Heart left ventricle (tissue), 16 donors: ENCODE measurements around the gene METTL24. TPM values are rescaled to one million over a fixed set of nuclear protein-coding genes. Genes with fewer than 3 reads are reported as not detected.

Experiments used
- ATAC-seq, 4 donors: fragments of 200-7000 bp; cut with Tn5 transposase; one replicate each; pipeline ENCODE4 v1.9.1; 2020 to 2022; ENCODE audit warnings: moderate library complexity in 4 of 4, mild to moderate bottlenecking in 3 of 4, moderate number of reproducible peaks in 1 of 4
- DNase-seq, 5 donors: peaks; one replicate each; pipeline ENCODE4 v3.0.0-alpha.2; 2020
- H3K27ac ChIP-seq, 12 donors: fragments of 200-600 bp; sonication (generic) in 4 of 12; one replicate each; pipeline versions ENCODE4 v1.5.0 to v1.8.0; 2016 to 2022; ENCODE audit warnings: mild to moderate bottlenecking in 2 of 12
- H3K27me3 ChIP-seq, 9 donors: fragments of 200-600 bp; sonication (generic) in 2 of 9; one replicate each; pipeline versions ENCODE4 v1.5.1 to v1.8.0; 2016 to 2022; ENCODE audit warnings: mild to moderate bottlenecking in 3 of 9
- H3K36me3 ChIP-seq, 9 donors: fragments of 200-600 bp; sonication (generic) in 2 of 9; one replicate each; pipeline versions ENCODE4 v1.5.0 to v1.8.0; 2018 to 2022; ENCODE audit warnings: mild to moderate bottlenecking in 2 of 9
- H3K4me1 ChIP-seq, 12 donors: fragments of 200-600 bp; sonication (generic) in 4 of 12; one replicate each; pipeline versions ENCODE4 v1.5.0 to v1.8.0; 2016 to 2022; ENCODE audit warnings: mild to moderate bottlenecking in 3 of 12
- H3K4me3 ChIP-seq, 12 donors: fragments of 200-600 bp; sonication (generic) in 4 of 12; one replicate each; pipeline versions ENCODE4 v1.5.0 to v1.8.0; 2017 to 2022; ENCODE audit warnings: mild to moderate bottlenecking in 9 of 12, moderate library complexity in 4 of 12
- H3K9me3 ChIP-seq, 12 donors: fragments of 200-600 bp; sonication (generic) in 4 of 12; one replicate each; pipeline versions ENCODE4 v1.5.0 to v1.8.0; 2016 to 2022; ENCODE audit warnings: mild to moderate bottlenecking in 1 of 12
- CTCF ChIP-seq, 12 donors: fragments of 200-600 bp; sonication (generic) in 4 of 12; IDR thresholded peaks; one replicate each; pipeline versions ENCODE4 v1.5.0 to v1.8.0; 2018 to 2022; ENCODE audit warnings: antibody characterized with exemption in 12 of 12, mild to moderate bottlenecking in 5 of 12
- POLR2A ChIP-seq, 2 donors: fragments of 450-650 bp; IDR thresholded peaks; one replicate each; pipeline ENCODE4 v1.6.1; 2017; ENCODE audit warnings: antibody characterized with exemption in 2 of 2, mild to moderate bottlenecking in 2 of 2, moderate library complexity in 2 of 2
- WGBS, 4 donors: extraction: QIAGEN DNeasy Blood & Tissue Kit in 2 of 4; methylation state at CpG; one replicate each; pipeline versions ENCODE4 v1.1.5 to v1.1.7; 2013 to 2018; 5-methylcytosine and 5-hydroxymethylcytosine counted together
- intact Hi-C, 10 donors: fragments of 100-400 bp; cut with DNase I; formaldehyde crosslinking; loops; one replicate each; pipeline versions ENCODE4 v1.11.1 to v1.14.2; 2022
- polyA plus RNA-seq, 2 donors: library from polyadenylated mRNA; stranded (reverse); fragments of 200-250 nt; gene quantifications; one replicate each; pipeline ENCODE4 v1.2.3, GENCODE V29; 2013
- total RNA-seq, 9 donors: library from RNA; depleted of rRNA in 2 of 9; stranded (reverse); fragments of >200 nt in 2 of 9; fragmentation: NEBNext Ultra II Directional in 3 of 9; extraction: Animal tissue kit (Norgen Biotek cat#: 25700) in 3 of 9; gene quantifications; one replicate each; pipeline versions ENCODE4 v1.1.0 to v1.2.4, GENCODE V29; 2016 to 2023
- donor health status: ischemic (EF 13 %, LVEDD 7.1; RV severe dilation, severe dysfunction).
- donor health status: healthy with polysubstance abuse.
- donor health status: DM: no; HTN: yes; CAD: no.
- donor health status: DM: no; HTN: no; CAD: no.
- donor health status: ischemic (EF 25% LVEDD 6.9; RV normal size, moderate dysfunction).
- donor health status: ischemic (EF 25% LVEDD 5.7; RV mildly dilated, moderate dysfunction).
- donor health status: healthy.
- donor health status: DM: yes; HTN: yes; CAD: no.
- donor health status: ischemic (EF 35%, LVEDD 5.7; RV mildly dilated, moderate dysfunction).
- donor health status: nonischemic (EF 11% LVEDD 7.7; RV severe dilation, severe dysfunction).
- donor health status: DM: yes; HTN: yes; CAD: no.
- donor health status: PGD.
- donor health status: ischemic (EF 29% LVEDD 5.4; RV normal size, mild dysfunction).
- donor health status: nonischemic (EF 23%, LVEDD 6.1; RV moderate dilation, normal function).

The METTL24 gene
- total and polyA plus RNA-seq, 11 donors: 0.60 to 2.8 (median 1.8) TPM; not detected in 3

GRCh38 chr6:110201151-110201884 lies 156.8 kb downstream of the METTL24 start:
- H3K4me3 ChIP-seq: no peak overlapping the region
- H3K4me1 ChIP-seq: peaks cover 0 to 2% (median 0%) of the 10 kb centered on the region in 12 donors
- no peak for DNase-seq
- H3K27ac ChIP-seq: no peak overlapping the region
- H3K36me3 ChIP-seq: peaks cover 0 to 10% (median 0%) of the 10 kb centered on the region in 9 donors
- intact Hi-C loops: no loop called here
- 89 to 92% (median 90%) methylated on average over 3 of the region's 3 CpGs for WGBS, 4 donors
- TF ChIP-seq CTCF (IDR thresholded peaks at IDR 0.05) (no peak), POLR2A (IDR thresholded peaks at IDR 0.05) (no peak)
- ATAC-seq: no peak
- no peaks in the 10 kb centered on the region for H3K9me3 ChIP-seq
- no peaks in the 10 kb centered on the region for H3K27me3 ChIP-seq

- peaks cover 0 to 18% (median 12%) of the 10 kb centered on the region in 9 donors for H3K36me3 ChIP-seq
- no peak overlapping the region for H3K27ac ChIP-seq
- no peaks in the 10 kb centered on the region for H3K9me3 ChIP-seq
- intact Hi-C loops: no loop called here
- TF ChIP-seq CTCF (IDR thresholded peaks at IDR 0.05): no peak
- TF ChIP-seq POLR2A (IDR thresholded peaks at IDR 0.05): no peak
- H3K27me3 ChIP-seq: no peaks in the 10 kb centered on the region
- ATAC-seq (no peak), DNase-seq (no peak)
- H3K4me1 ChIP-seq: peaks cover 0 to 2% (median 0%) of the 10 kb centered on the region in 12 donors
- H3K4me3 ChIP-seq: no peak overlapping the region
- 96 to 100% (median 99%) methylated on average over 3 of the region's 3 CpGs for WGBS, 4 donors
Observed at GRCh38 chr6:110198561-110198960, 159.6 kb downstream of the METTL24 start.

GRCh38 chr6:110196874-110197273 lies 161.3 kb downstream of the METTL24 start:
- H3K4me1 ChIP-seq: peaks cover 0 to 5% (median under 1%) of the 10 kb centered on the region in 12 donors
- TF ChIP-seq CTCF (IDR thresholded peaks at IDR 0.05) (no peak), POLR2A (IDR thresholded peaks at IDR 0.05) (no peak)
- peaks cover 0 to 18% (median 16%) of the 10 kb centered on the region in 9 donors for H3K36me3 ChIP-seq
- intact Hi-C loops: no loop called here
- DNase-seq (no peak), ATAC-seq (no peak)
- 84 to 98% (median 91%) methylated on average over 1 of the region's 1 CpG for WGBS, 4 donors
- no peak overlapping the region for H3K4me3 ChIP-seq
- no peak overlapping the region for H3K27ac ChIP-seq
- no peaks in the 10 kb centered on the region for H3K9me3 ChIP-seq
- H3K27me3 ChIP-seq: no peaks in the 10 kb centered on the region

- intact Hi-C loops: no loop called here
- DNase-seq (no peak), ATAC-seq (no peak)
- TF ChIP-seq CTCF (IDR thresholded peaks at IDR 0.05): no peak
- no peak for TF ChIP-seq POLR2A (IDR thresholded peaks at IDR 0.05)
- Histone ChIP-seq H3K27ac (no peak overlapping the region), H3K27me3 (no peaks in the 10 kb centered on the region), H3K9me3 (no peaks in the 10 kb centered on the region), H3K4me3 (no peak overlapping the region), H3K4me1 (peaks cover 0 to 13% (median 9%) of the 10 kb centered on the region in 12 donors), H3K36me3 (peaks cover 0 to 18% (median 15%) of the 10 kb centered on the region in 9 donors)
- 94 to 96% (median 95%) methylated on average over 4 of the region's 4 CpGs for WGBS, 4 donors
Observed at GRCh38 chr6:110195639-110196038, 162.5 kb downstream of the METTL24 start.

Other genes with a start within 250 kb of the METTL24 start
- gene WASF1, start 178.7 kb downstream of the METTL24 start, total RNA-seq: 1 to 10 TPM in 5 of 9 donors, under 1 TPM in 4; 0.54 to 4.2 (median 1.3) TPM
- 1 to 10 TPM in 1 of 2 donors, under 1 TPM in 1; 0.72 to 2.1 TPM for gene WASF1, start 178.7 kb downstream of the METTL24 start, polyA plus RNA-seq
- 10 to 100 TPM in 8 of 9 donors, 1 to 10 TPM in 1; 9.8 to 23.5 (median 15.9) TPM for gene CDC40, start 177.9 kb downstream of the METTL24 start, total RNA-seq
- 10 to 100 TPM in 1 of 2 donors, 1 to 10 TPM in 1; 5.8 to 10.5 TPM for gene CDC40, start 177.9 kb downstream of the METTL24 start, polyA plus RNA-seq
- 10 to 100 TPM; 11.2 to 32.3 (median 20.7) TPM for gene DDO, start 57.2 kb upstream of the METTL24 start, total RNA-seq
- gene DDO, start 57.2 kb upstream of the METTL24 start, polyA plus RNA-seq: 10 to 100 TPM; 10.9 to 11.1 TPM
- 1 to 10 TPM in 2 of 9 donors, under 1 TPM in 1, not detected in 6; 0.42 to 2.4 (median 2.2) TPM for gene SLC22A16, start 118.3 kb upstream of the METTL24 start, total RNA-seq
- under 1 TPM in 1 of 2 donors, not detected in 1; 0.25 TPM for gene SLC22A16, start 118.3 kb upstream of the METTL24 start, polyA plus RNA-seq